HL-60 (cell line): ENCODE data around the gene ZBTB25.

Experiments used
- DNase-seq, 2 experiments: peaks; one replicate each; pipeline ENCODE4 v3.0.0-alpha.2; 2010 to 2020; ENCODE audit warnings: low read depth in 1 of 2, low spot score in 1 of 2
- H3K27ac ChIP-seq: fragments of 250-450 bp; sonication (Bioruptor Pico); replicated peaks from 2 replicates; pipeline ENCODE4 v1.5.1; 2020; ENCODE audit warnings: mild to moderate bottlenecking, moderate library complexity
- H3K27me3 ChIP-seq: fragments of 250-450 bp; sonication (Bioruptor Pico); 2 replicates; pipeline ENCODE4 v1.5.1; 2021; ENCODE audit warnings: mild to moderate bottlenecking, moderate library complexity; ENCODE audit not compliant: insufficient read depth, poor library complexity, severe bottlenecking
- H3K4me3 ChIP-seq: replicated peaks from 2 replicates; pipeline ENCODE4 v1.5.1; 2011; ENCODE audit warnings: mild to moderate bottlenecking, control low read depth, low read length; ENCODE audit not compliant: insufficient read depth
- GABPA ChIP-seq: IDR thresholded peaks from 2 replicates; pipeline ENCODE4 v1.6.1; 2012; ENCODE audit warnings: low read depth
- POLR2AphosphoS5 ChIP-seq: IDR thresholded peaks from 2 replicates; pipeline ENCODE4 v1.6.1; 2012; ENCODE audit warnings: low read depth
- SPI1 ChIP-seq: IDR thresholded peaks from 2 replicates; pipeline ENCODE4 v1.6.1; 2012; ENCODE audit warnings: low read depth, mild to moderate bottlenecking, borderline replicate concordance
- TF ChIP-seq, protein P1 (sequence below): IDR thresholded peaks from one replicate; pipeline ENCODE4 v1.5.1; 2011; ENCODE audit warnings: low read length, control low read depth, inconsistent platforms; ENCODE audit not compliant: insufficient read depth
- TF ChIP-seq, protein P2 (sequence below): IDR thresholded peaks from 2 replicates; pipeline ENCODE4 v1.6.1; 2012; ENCODE audit warnings: low read depth; ENCODE audit not compliant: insufficient replicate concordance

ZBTB25 gene

DNA sequence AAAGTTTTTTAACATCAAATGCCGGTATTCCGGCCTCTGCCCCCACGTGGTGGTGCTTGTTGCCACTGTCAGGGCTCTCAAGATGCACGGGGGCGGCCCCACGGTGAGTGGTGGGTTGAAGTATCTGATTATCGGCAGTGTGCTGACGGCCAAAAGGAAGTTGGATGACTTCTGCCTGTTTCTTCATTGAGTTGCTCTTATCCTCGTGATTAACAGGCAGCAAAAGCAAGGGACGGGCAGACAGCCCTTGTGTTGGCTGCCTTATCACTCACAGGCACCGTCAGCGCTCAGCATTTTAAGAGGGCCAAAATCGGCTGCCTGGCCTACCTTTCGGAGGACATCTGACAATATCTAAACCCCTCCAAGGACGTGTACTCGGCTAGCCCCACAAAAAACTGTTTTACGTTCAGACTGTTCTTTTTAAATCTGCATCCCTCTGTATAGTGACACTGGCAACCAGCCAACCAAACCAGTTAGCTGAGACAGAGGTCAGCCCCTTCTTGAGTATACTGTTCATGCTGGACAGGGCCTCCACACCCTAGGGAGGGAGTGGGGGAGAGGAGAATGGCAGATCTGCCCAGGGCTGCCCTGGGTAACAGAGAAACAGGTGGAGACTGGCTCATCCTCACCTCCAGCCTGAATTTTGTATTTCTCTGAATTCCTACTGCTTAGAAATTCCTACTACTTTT lies 61.2 kb downstream of the ZBTB25 start:
- Histone ChIP-seq H3K27ac (no peak overlapping the region), H3K27me3 (no peaks in the 10 kb centered on the region), H3K4me3 (no peak overlapping the region)
- TF ChIP-seq POLR2AphosphoS5 = no peak
- TF ChIP-seq, protein P1, sequence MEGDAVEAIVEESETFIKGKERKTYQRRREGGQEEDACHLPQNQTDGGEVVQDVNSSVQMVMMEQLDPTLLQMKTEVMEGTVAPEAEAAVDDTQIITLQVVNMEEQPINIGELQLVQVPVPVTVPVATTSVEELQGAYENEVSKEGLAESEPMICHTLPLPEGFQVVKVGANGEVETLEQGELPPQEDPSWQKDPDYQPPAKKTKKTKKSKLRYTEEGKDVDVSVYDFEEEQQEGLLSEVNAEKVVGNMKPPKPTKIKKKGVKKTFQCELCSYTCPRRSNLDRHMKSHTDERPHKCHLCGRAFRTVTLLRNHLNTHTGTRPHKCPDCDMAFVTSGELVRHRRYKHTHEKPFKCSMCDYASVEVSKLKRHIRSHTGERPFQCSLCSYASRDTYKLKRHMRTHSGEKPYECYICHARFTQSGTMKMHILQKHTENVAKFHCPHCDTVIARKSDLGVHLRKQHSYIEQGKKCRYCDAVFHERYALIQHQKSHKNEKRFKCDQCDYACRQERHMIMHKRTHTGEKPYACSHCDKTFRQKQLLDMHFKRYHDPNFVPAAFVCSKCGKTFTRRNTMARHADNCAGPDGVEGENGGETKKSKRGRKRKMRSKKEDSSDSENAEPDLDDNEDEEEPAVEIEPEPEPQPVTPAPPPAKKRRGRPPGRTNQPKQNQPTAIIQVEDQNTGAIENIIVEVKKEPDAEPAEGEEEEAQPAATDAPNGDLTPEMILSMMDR = no peak
- no peak for TF ChIP-seq SPI1
- no peak for TF ChIP-seq GABPA
- TF ChIP-seq, protein P2, sequence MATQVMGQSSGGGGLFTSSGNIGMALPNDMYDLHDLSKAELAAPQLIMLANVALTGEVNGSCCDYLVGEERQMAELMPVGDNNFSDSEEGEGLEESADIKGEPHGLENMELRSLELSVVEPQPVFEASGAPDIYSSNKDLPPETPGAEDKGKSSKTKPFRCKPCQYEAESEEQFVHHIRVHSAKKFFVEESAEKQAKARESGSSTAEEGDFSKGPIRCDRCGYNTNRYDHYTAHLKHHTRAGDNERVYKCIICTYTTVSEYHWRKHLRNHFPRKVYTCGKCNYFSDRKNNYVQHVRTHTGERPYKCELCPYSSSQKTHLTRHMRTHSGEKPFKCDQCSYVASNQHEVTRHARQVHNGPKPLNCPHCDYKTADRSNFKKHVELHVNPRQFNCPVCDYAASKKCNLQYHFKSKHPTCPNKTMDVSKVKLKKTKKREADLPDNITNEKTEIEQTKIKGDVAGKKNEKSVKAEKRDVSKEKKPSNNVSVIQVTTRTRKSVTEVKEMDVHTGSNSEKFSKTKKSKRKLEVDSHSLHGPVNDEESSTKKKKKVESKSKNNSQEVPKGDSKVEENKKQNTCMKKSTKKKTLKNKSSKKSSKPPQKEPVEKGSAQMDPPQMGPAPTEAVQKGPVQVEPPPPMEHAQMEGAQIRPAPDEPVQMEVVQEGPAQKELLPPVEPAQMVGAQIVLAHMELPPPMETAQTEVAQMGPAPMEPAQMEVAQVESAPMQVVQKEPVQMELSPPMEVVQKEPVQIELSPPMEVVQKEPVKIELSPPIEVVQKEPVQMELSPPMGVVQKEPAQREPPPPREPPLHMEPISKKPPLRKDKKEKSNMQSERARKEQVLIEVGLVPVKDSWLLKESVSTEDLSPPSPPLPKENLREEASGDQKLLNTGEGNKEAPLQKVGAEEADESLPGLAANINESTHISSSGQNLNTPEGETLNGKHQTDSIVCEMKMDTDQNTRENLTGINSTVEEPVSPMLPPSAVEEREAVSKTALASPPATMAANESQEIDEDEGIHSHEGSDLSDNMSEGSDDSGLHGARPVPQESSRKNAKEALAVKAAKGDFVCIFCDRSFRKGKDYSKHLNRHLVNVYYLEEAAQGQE = no peak
- no peak for DNase-seq

DNA sequence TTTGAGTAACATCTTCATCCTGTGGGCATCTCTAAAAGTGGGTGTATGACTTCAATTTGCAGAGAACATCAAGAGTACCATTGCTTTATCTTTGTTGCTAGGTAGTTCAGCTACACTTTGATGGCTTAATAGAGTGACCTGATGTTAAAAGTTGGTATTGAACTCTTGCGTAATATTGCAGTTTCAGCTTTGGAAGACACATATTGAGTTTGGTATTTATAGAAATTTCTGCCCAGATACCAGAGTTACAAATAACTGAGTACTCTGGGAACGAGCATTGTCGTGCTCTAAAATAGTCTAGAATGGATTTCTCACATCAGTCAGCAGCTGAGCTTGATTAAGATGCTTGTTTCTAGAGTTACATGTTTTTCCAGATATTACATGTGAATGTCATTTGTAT lies 63.1 kb downstream of the ZBTB25 start:
- no peak overlapping the region for H3K27ac ChIP-seq
- H3K4me3 ChIP-seq = no peak overlapping the region
- no peak for DNase-seq
- TF ChIP-seq POLR2AphosphoS5 (no peak), GABPA (no peak), SPI1 (no peak)
- TF ChIP-seq, protein P1 = no peak
- TF ChIP-seq, protein P2 = no peak
- H3K27me3 ChIP-seq = no peaks in the 10 kb centered on the region

DNA sequence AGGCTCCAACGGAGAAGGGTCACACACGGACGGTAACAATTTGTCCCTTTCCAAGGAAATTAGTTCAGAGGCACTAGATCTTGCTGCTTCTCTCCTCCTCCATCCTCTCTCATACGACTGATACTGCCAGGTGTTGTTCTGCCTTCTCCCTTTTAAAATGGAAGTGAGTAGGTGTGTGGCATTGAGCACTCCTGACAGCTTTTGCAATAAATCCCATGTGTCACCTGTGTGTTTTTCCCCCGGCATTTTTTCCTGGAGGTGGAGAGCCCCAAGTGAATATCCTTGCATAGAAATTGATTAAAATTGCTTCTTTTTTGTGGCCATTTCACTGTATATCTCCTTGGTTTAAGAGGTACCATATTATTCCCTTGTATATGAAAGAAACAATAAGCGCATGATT lies 64.5 kb downstream of the ZBTB25 start:
- Histone ChIP-seq H3K27me3 (no peaks in the 10 kb centered on the region), H3K27ac (no peak overlapping the region), H3K4me3 (no peak overlapping the region)
- no peak for DNase-seq
- no peak for TF ChIP-seq GABPA
- no peak for TF ChIP-seq SPI1
- TF ChIP-seq, protein P1 = no peak
- no peak for TF ChIP-seq POLR2AphosphoS5
- TF ChIP-seq, protein P2 = no peak
